ENCODE data around the gene POC1A.

POC1A gene

GRCh38 chr3:52061121-52061910, 92.9 kb downstream of the POC1A start:
- TF ChIP-seq USF1 (IDR thresholded peaks at IDR 0.05) (no peak), TAF1 (IDR thresholded peaks at IDR 0.05; ENCODE audit: low read depth) (no peak), NFIC (IDR thresholded peaks at IDR 0.05) (no peak), CREB1 (IDR thresholded peaks at IDR 0.05; ENCODE audit: low read depth) (no peak), YY1 (IDR thresholded peaks at IDR 0.05; ENCODE audit: low read depth) (no peak), CEBPB (IDR thresholded peaks at IDR 0.05) (no peak)

- no peak for TF ChIP-seq TEAD4 (IDR thresholded peaks at IDR 0.05)
Measured at GRCh38 chr3:52059781-52060180, 94.4 kb downstream of the POC1A start.

DNA sequence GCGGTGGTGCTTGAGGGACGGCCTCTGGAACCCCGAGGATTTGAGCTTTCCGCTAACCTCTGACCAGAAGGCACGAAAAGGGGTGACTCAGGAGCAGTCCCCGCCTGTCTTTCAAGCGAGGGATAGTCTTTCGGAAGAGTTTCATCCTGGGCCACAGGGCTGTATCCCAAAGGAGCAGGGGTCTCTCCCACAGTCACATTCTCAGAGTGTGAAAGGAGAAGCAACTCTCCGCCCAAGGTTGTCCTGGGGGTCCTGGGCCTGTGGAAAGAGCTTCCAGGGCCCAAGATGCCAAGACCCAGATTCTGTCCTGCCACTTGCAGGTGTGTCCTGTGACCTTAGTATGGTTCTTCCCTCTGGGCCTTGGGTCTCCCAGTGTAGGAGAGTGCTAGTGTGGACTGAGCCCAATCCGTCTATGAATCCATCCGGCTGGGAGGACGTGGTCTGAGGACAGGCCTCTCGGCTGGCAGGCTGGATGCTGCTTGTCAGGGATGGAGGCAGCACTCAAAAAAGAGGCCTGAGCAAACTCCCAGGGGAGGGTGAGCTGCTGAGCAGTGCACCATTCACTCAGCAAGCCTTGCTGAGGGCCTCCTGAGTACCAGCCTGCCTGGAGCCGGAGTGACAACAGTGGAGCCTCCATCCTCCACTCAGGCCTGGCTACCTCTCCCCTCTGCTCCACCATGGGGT, 96.3 kb downstream of the POC1A start:
- TF ChIP-seq TCF12 (IDR thresholded peaks at IDR 0.05; ENCODE audit: low read depth) (no peak), USF1 (IDR thresholded peaks at IDR 0.05) (no peak), YY1 (IDR thresholded peaks at IDR 0.05; ENCODE audit: low read depth) (no peak), CEBPB (IDR thresholded peaks at IDR 0.05) (no peak), EP300 (IDR thresholded peaks at IDR 0.05; ENCODE audit: borderline replicate concordance) (no peak), RAD21 (IDR thresholded peaks at IDR 0.05; ENCODE audit: low read depth) (no peak), EGR1 (IDR thresholded peaks at IDR 0.05) (no peak), TAF1 (IDR thresholded peaks at IDR 0.05; ENCODE audit: low read depth) (no peak), CREB1 (IDR thresholded peaks at IDR 0.05; ENCODE audit: low read depth) (no peak), TEAD4 (IDR thresholded peaks at IDR 0.05) (no peak), NFIC (IDR thresholded peaks at IDR 0.05) (no peak), FOXM1 (IDR thresholded peaks at IDR 0.05; ENCODE audit: borderline replicate concordance, low read depth) (no peak), ZBTB7A (IDR thresholded peaks at IDR 0.05; ENCODE audit: low read depth) (no peak), MAX (IDR thresholded peaks at IDR 0.05) (no peak)
- TF ChIP-seq, protein P1, sequence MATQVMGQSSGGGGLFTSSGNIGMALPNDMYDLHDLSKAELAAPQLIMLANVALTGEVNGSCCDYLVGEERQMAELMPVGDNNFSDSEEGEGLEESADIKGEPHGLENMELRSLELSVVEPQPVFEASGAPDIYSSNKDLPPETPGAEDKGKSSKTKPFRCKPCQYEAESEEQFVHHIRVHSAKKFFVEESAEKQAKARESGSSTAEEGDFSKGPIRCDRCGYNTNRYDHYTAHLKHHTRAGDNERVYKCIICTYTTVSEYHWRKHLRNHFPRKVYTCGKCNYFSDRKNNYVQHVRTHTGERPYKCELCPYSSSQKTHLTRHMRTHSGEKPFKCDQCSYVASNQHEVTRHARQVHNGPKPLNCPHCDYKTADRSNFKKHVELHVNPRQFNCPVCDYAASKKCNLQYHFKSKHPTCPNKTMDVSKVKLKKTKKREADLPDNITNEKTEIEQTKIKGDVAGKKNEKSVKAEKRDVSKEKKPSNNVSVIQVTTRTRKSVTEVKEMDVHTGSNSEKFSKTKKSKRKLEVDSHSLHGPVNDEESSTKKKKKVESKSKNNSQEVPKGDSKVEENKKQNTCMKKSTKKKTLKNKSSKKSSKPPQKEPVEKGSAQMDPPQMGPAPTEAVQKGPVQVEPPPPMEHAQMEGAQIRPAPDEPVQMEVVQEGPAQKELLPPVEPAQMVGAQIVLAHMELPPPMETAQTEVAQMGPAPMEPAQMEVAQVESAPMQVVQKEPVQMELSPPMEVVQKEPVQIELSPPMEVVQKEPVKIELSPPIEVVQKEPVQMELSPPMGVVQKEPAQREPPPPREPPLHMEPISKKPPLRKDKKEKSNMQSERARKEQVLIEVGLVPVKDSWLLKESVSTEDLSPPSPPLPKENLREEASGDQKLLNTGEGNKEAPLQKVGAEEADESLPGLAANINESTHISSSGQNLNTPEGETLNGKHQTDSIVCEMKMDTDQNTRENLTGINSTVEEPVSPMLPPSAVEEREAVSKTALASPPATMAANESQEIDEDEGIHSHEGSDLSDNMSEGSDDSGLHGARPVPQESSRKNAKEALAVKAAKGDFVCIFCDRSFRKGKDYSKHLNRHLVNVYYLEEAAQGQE (IDR thresholded peaks at IDR 0.05; ENCODE audit: low read depth) = no peak

DNA sequence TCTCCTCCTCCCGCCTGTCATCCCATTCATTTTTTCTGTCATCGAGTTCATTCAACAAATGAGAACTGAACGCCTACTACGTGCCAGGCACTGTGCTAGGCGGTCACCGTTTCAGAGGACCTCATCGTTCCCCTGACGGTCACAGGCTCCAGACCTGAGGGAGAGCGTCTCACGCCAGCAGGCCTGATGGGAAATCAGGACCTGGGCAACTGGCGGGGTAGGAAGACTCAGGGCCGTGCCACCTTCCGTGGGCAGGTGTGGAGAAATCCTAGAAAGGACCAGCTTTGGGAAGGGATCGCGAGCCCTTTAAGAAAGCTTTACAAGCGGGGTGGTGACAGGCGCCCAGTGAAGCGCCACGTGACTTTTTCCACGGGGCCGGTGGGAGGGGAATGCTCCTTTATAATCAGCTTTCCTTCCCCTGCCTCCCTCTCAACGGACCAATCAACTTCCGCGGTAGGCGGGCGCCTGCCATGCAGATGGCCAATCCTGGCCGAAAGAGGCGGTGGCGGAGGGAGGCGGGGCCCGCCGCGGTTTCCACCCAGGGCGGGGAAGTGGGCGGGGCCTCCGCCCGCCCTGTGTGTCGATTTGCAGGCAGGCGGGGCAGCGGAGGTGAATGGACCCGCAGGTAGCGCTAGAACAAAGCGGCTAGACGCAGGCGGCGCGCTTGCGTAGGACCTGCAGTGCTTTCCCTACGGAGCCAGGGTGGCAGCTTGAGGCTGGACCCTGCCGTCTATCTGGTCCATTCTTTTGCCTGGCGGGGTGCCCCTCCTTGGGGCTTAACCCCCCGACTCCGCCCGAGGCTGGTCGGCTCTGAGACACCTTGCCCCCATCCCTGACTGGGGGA, 97.0 kb downstream of the POC1A start:
- TF ChIP-seq CREB1 (IDR thresholded peaks at IDR 0.05; ENCODE audit: low read depth) (no peak), TCF12 (IDR thresholded peaks at IDR 0.05; ENCODE audit: low read depth) (peak; percentile 24; the same call in 1 of the 2 replicates), TAF1 (IDR thresholded peaks at IDR 0.05; ENCODE audit: low read depth) (peak; percentile 9; the same call in 1 of the 2 replicates), TEAD4 (IDR thresholded peaks at IDR 0.05) (no peak), ZBTB7A (IDR thresholded peaks at IDR 0.05; ENCODE audit: low read depth) (0 out of 2 replicates have a peak, but pooled peaks have one; percentile 23), USF1 (IDR thresholded peaks at IDR 0.05) (peak; percentile 96), MAX (IDR thresholded peaks at IDR 0.05) (peak; percentile 88)
- TF ChIP-seq, protein P1 (IDR thresholded peaks at IDR 0.05; ENCODE audit: low read depth) = no peak

DNA sequence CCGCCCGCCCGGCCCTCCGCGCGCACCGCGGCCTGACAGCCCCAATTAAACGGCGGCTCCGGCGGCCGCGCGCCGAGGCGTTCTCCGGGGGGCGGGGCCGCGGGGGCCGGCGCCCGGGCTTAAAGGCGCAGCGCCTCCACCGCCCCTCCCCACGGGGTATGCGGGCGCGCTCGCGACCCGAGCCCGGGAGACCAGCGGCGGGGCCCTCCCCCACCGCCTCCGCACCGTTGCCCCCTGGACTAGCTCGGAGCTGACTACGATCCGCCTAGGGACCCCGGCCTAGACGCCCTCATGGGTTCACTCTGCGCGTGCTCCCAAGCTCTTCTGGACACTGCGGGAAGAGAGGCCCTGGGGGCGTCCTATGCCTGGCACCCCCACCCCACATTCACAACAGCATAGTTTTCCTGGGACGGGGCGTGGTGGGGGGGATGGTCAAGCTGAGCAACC, 97.7 kb downstream of the POC1A start, which contains the start of gene DUSP7:
Gene DUSP7, minus strand, starts transcription at position 51 of the 447 bp plus-strand sequence. CDS start 205 bp downstream, outside the sequence.
- no peak for TF ChIP-seq CREB1 (IDR thresholded peaks at IDR 0.05; ENCODE audit: low read depth)
- TF ChIP-seq ZBTB7A (IDR thresholded peaks at IDR 0.05; ENCODE audit: low read depth) = peak; percentile 92
- 0 out of 2 replicates have a peak, but pooled peaks have one; percentile 7 for TF ChIP-seq TEAD4 (IDR thresholded peaks at IDR 0.05)
- no peak for TF ChIP-seq USF1 (IDR thresholded peaks at IDR 0.05)
- TF ChIP-seq, protein P1 (IDR thresholded peaks at IDR 0.05; ENCODE audit: low read depth) = no peak
- TF ChIP-seq NFIC (IDR thresholded peaks at IDR 0.05) = no peak
- no peak for TF ChIP-seq EP300 (IDR thresholded peaks at IDR 0.05; ENCODE audit: borderline replicate concordance)
- peak; percentile 65; the same call in 1 of the 2 replicates for TF ChIP-seq MAX (IDR thresholded peaks at IDR 0.05)
- TF ChIP-seq RAD21 (IDR thresholded peaks at IDR 0.05; ENCODE audit: low read depth) = no peak
- TF ChIP-seq FOXM1 (IDR thresholded peaks at IDR 0.05; ENCODE audit: borderline replicate concordance, low read depth) = no peak
- no peak for TF ChIP-seq EGR1 (IDR thresholded peaks at IDR 0.05)
- no peak; the same call in 1 of the 2 replicates for TF ChIP-seq TCF12 (IDR thresholded peaks at IDR 0.05; ENCODE audit: low read depth)
- TF ChIP-seq CEBPB (IDR thresholded peaks at IDR 0.05) = no peak
- TF ChIP-seq YY1 (IDR thresholded peaks at IDR 0.05; ENCODE audit: low read depth) = no peak
- 0 out of 2 replicates have a peak, but pooled peaks have one; percentile 27 for TF ChIP-seq TAF1 (IDR thresholded peaks at IDR 0.05; ENCODE audit: low read depth)

Measured in Ishikawa (cell line).